ENCODE data around the gene ARSI. TPM values are rescaled to one million over a fixed set of nuclear protein-coding genes. Genes with fewer than 3 reads are reported as not detected.

ARSI gene
- total and polyA plus RNA-seq, 2 of the 4 experiments (the other 2 are of a cell fraction), result 14.8 to 15.2 TPM

DNA sequence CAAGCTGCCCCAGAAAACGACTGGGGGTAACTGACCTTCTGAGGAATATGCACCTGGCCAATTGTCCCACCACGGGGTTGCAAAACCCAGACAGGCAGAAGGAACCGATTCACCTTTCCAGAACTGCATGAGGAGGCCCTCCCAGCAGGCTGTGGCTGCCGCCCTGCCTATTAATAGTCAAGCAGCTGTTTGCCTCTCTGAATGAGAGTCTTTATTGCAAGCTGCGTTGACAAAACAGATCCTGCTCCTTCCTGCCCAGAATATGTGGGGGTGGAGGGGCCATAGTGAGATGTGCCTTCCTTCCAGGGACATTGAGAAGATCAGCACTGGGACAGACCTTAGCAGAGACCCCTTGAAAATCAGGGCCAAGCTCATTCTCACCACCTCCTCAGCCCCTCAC, 36.5 kb upstream of the ARSI start:
- H3K9me3 ChIP-seq (ENCODE audit: control insufficient read depth, insufficient read depth, low read length), result no peaks in the 10 kb centered on the region
- no CpG with 5 or more reads among the region's 5 CpGs for WGBS, 2 experiments (ENCODE audit: extremely low coverage in 2 of 2, insufficient read length in 1 of 2)
- ChIA-PET CTCF (interaction anchor here (0.6 kb wide), 1 partner anchor 19 kb away, joined by 6 read pairs; no protein-coding TSS in a partner anchor), POLR2A (ENCODE audit: unreplicated experiment) (no interaction called here)
- in situ Hi-C loops (cut with MboI; ENCODE audit: low sequenced_read_pairs) (no loop called here), dilution Hi-C loops (cut with HindIII; ENCODE audit: low sequenced_read_pairs, unreplicated experiment) (no loop called here), intact Hi-C loops (cut with micrococcal nuclease) (no loop called here)
- H2BK120ac ChIP-seq (ENCODE audit: low read depth, low read length), result 0 out of 2 replicates have a peak overlapping the region, but pooled peaks have one; percentile 19
- peak overlapping the region; percentile 36 for H2AK5ac ChIP-seq (ENCODE audit: low read depth, low read length)
- no peak overlapping the region; the same call in 1 of the 2 replicates for H4K5ac ChIP-seq (ENCODE audit: low read depth, low read length)
- ATAC-seq (ENCODE audit: low read depth), result no peak
- no peak overlapping the region for H3K9ac ChIP-seq (ENCODE audit: low read depth, low read length)
- peaks cover 6% of the 10 kb centered on the region for H3K9me1 ChIP-seq (ENCODE audit: insufficient read depth, low read length)
- no peak for TF ChIP-seq ELK1 (IDR thresholded peaks at IDR 0.05; ENCODE audit: borderline replicate concordance, low read depth, low read length)
- no peak for TF ChIP-seq MAFK (IDR thresholded peaks at IDR 0.05; ENCODE audit: low read depth, low read length)
- no peak for TF ChIP-seq RFX5 (IDR thresholded peaks at IDR 0.05; ENCODE audit: low read depth, low read length)
- no peak overlapping the region for H3K4ac ChIP-seq (ENCODE audit: low read depth, low read length)
- peaks cover 12% of the 10 kb centered on the region for H3K4me1 ChIP-seq (ENCODE audit: control insufficient read depth, insufficient read depth, low read length)
- H3K27ac ChIP-seq (ENCODE audit: insufficient read depth, low read length), result no peak overlapping the region
- BruUV-seq (replicated peaks), result no TSS peak
- H3K18ac ChIP-seq (ENCODE audit: low read depth, low read length), result no peak overlapping the region; the same call in 1 of the 2 replicates
- no peaks in the 10 kb centered on the region for H4K20me1 ChIP-seq (ENCODE audit: insufficient read depth, low read length)
- no peak overlapping the region for H3K23ac ChIP-seq (ENCODE audit: low read depth, low read length)
- no peak for DNase-seq
- H2BK5ac ChIP-seq (ENCODE audit: low read depth, low read length, poor library complexity, severe bottlenecking), result no peak overlapping the region
- H2BK20ac ChIP-seq (ENCODE audit: low read depth, low read length), result no peak overlapping the region
- no peak overlapping the region; the same call in 1 of the 2 replicates for H3K14ac ChIP-seq (replicated peaks; ENCODE audit: low read depth, low read length)
- no peak overlapping the region for H3K4me3 ChIP-seq (ENCODE audit: insufficient read depth, low read depth, low read length)
- no peak overlapping the region for H2AK9ac ChIP-seq (replicated peaks; ENCODE audit: low read depth, low read length, poor library complexity)
- H3K36me3 ChIP-seq (ENCODE audit: control insufficient read depth, insufficient read depth, low read length), result no peaks in the 10 kb centered on the region
- peak overlapping the region; percentile 53 for H2AFZ ChIP-seq (replicated peaks; ENCODE audit: low read length, poor library complexity)
- 0 out of 3 replicates have a peak overlapping the region, but pooled peaks have one; percentile 33 for H2BK15ac ChIP-seq (ENCODE audit: low read depth, low read length)
- no peak overlapping the region for H3K4me2 ChIP-seq (ENCODE audit: low read depth, low read length)
- no peak overlapping the region for H3K56ac ChIP-seq (ENCODE audit: extremely low read depth, insufficient read depth, low read length)
- H3K79me1 ChIP-seq (ENCODE audit: low read depth in 1 of 2, low read length in 2 of 2), result no peaks in the 10 kb centered on the region
- H4K91ac ChIP-seq (ENCODE audit: insufficient read depth, low read depth, low read length), result no peak overlapping the region; the same call in 1 of the 2 replicates
- H4K8ac ChIP-seq (ENCODE audit: low read depth in 2 of 2, low read length in 2 of 2), result no peak overlapping the region
- H3K27me3 ChIP-seq (ENCODE audit: control insufficient read depth, insufficient read depth, low read length), result no peaks in the 10 kb centered on the region; the same call in 1 of the 2 replicates
